ENCODE measurements around the gene IGSF5. TPM values are rescaled to one million over a fixed set of nuclear protein-coding genes. Genes with fewer than 3 reads are reported as not detected.
A peak's percentile ranks its signal among the peaks of the same experiment; 100 is the strongest.
"Not testable (repeated sequence)": the region's sequence is repeated elsewhere in the genome, so short reads cannot be mapped to it uniquely, and the experiment has no call there.

Gene IGSF5
- total RNA-seq (2021; fragmentation: NEBNext Ultra II Directional; extraction: Animal tissue kit (Norgen Biotek cat#: 25700)): not detected
- long read RNA-seq: 0 reads

- H3K36me3 Mint-ChIP-seq (ENCODE audit: low read depth); H3K27ac Mint-ChIP-seq; H3K27me3 Mint-ChIP-seq (ENCODE audit: insufficient read depth); H3K4me1 Mint-ChIP-seq (ENCODE audit: low read depth); DNase-seq; H3K4me3 Mint-ChIP-seq: not testable (repeated sequence)
- H3K9me3 Mint-ChIP-seq: peaks cover 12% of the 10 kb centered on the region
These were observed at the start of gene IGSF5 for GRCh38 chr21:39744883-39745282. Gene IGSF5, plus strand, starts transcription at chr21:39745183. Its CDS starts 327 bp downstream, at chr21:39745510.

GRCh38 chr21:39696196-39696595 is 48.8 kb upstream of the IGSF5 start:
- Mint-ChIP-seq H3K9me3 (no peaks in the 10 kb centered on the region), H3K27ac (no peak overlapping the region), H3K36me3 (ENCODE audit: low read depth) (no peaks in the 10 kb centered on the region), H3K4me3 (no peak overlapping the region), H3K4me1 (ENCODE audit: low read depth) (no peaks in the 10 kb centered on the region), H3K27me3 (ENCODE audit: insufficient read depth) (peaks cover 24% of the 10 kb centered on the region)
- no peak for TF ChIP-seq CTCF (IDR thresholded peaks at IDR 0.05)
- no peak for DNase-seq

GRCh38 chr21:39696618-39697017 is 48.4 kb upstream of the IGSF5 start:
- Mint-ChIP-seq H3K4me3 (no peak overlapping the region), H3K27ac (no peak overlapping the region), H3K36me3 (ENCODE audit: low read depth) (no peaks in the 10 kb centered on the region), H3K27me3 (ENCODE audit: insufficient read depth) (peaks cover 24% of the 10 kb centered on the region), H3K4me1 (ENCODE audit: low read depth) (no peaks in the 10 kb centered on the region), H3K9me3 (no peaks in the 10 kb centered on the region)
- no peak for TF ChIP-seq CTCF (IDR thresholded peaks at IDR 0.05)
- no peak for DNase-seq

- no peak overlapping the region for H3K27ac Mint-ChIP-seq
- no peak for DNase-seq
- H3K4me3 Mint-ChIP-seq: no peak overlapping the region
- peaks cover 9% of the 10 kb centered on the region; the same call in 1 of the 2 replicates for H3K9me3 Mint-ChIP-seq
- H3K27me3 Mint-ChIP-seq (ENCODE audit: insufficient read depth): peaks cover 31% of the 10 kb centered on the region
- no peak for TF ChIP-seq CTCF (IDR thresholded peaks at IDR 0.05)
- no peaks in the 10 kb centered on the region; the same call in 1 of the 2 replicates for H3K36me3 Mint-ChIP-seq (ENCODE audit: low read depth)
- H3K4me1 Mint-ChIP-seq (ENCODE audit: low read depth): no peaks in the 10 kb centered on the region
These were observed 44.7 kb upstream of the IGSF5 start for GRCh38 chr21:39700318-39700717.

GRCh38 chr21:39703578-39703977 is 41.4 kb upstream of the IGSF5 start:
- H3K27me3 Mint-ChIP-seq (ENCODE audit: insufficient read depth): peaks cover 27% of the 10 kb centered on the region
- H3K4me1 Mint-ChIP-seq (ENCODE audit: low read depth): no peaks in the 10 kb centered on the region
- no peak for TF ChIP-seq CTCF (IDR thresholded peaks at IDR 0.05)
- no peaks in the 10 kb centered on the region; the same call in 1 of the 2 replicates for H3K36me3 Mint-ChIP-seq (ENCODE audit: low read depth)
- DNase-seq: no peak
- no peak overlapping the region for H3K27ac Mint-ChIP-seq
- H3K9me3 Mint-ChIP-seq: peaks cover 9% of the 10 kb centered on the region; the same call in 1 of the 2 replicates
- H3K4me3 Mint-ChIP-seq: no peak overlapping the region

- no peaks in the 10 kb centered on the region; the same call in 1 of the 2 replicates for H3K36me3 Mint-ChIP-seq (ENCODE audit: low read depth)
- H3K27ac Mint-ChIP-seq: no peak overlapping the region
- H3K9me3 Mint-ChIP-seq: peaks cover 9% of the 10 kb centered on the region; the same call in 1 of the 2 replicates
- no peak overlapping the region for H3K4me3 Mint-ChIP-seq
- no peaks in the 10 kb centered on the region for H3K4me1 Mint-ChIP-seq (ENCODE audit: low read depth)
- TF ChIP-seq CTCF (IDR thresholded peaks at IDR 0.05): peak; percentile 68
- peak; percentile 17 for DNase-seq
- H3K27me3 Mint-ChIP-seq (ENCODE audit: insufficient read depth): peaks cover 30% of the 10 kb centered on the region
These were observed 39.1 kb upstream of the IGSF5 start for GRCh38 chr21:39705849-39706248.
